ENCODE data around the gene HES7.
A peak's percentile ranks its signal among the peaks of the same experiment; 100 is the strongest.

DNA sequence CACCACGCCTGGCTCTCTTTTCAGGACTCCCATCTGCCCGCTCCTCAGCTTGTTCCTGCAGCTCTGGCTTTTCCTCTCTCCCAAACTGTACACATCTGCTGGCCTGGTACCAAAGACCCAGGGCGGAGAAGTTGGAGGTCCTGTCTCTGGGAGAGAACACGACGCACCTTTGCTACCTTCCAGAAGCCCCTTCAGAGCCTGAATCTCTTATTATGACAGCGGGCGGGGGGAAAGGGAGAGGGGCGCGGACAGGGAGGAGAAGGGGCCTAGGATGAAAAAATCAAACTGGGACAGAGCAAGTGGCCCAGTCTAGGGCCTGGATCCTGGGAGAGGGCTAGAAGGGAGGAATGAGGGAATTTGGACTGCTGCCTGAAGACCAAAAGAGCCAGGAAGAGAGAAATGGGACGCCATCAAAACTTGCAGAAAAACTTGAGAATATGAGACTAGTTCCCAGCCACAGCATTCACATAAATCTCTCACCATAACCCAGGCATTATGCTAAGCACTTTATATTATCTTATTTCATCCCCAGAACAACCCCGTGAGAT is 30.8 kb upstream of the HES7 start:
- TF ChIP-seq POLR2AphosphoS5 (IDR thresholded peaks at IDR 0.05) (no peak), EP300 (IDR thresholded peaks at IDR 0.05) (no peak), CTCF (IDR thresholded peaks at IDR 0.05) (no peak), POLR2A (IDR thresholded peaks at IDR 0.05) (peak in 2 of 4 donors; percentile 15 to 52)

Data from stomach (tissue), 4 donors.